H9 (cell line): ENCODE results near the gene SORCS2. TPM values are rescaled to one million over a fixed set of nuclear protein-coding genes. Genes with fewer than 3 reads are reported as not detected.

Source experiments
- DNase-seq: peaks from one replicate; pipeline ENCODE4 v3.0.0-alpha.2; 2017
- H2AFZ ChIP-seq: one replicate; pipeline ENCODE4 v1.6.1; 2013; ENCODE audit warnings: mild to moderate bottlenecking, low read length, control low read depth, moderate library complexity
- H2AK5ac ChIP-seq: 2 replicates; pipeline ENCODE4 v1.6.1; 2013; ENCODE audit warnings: low read length, control low read depth, mixed read lengths; ENCODE audit not compliant: insufficient read length
- H2BK120ac ChIP-seq: one replicate; pipeline ENCODE4 v1.6.1; 2013; ENCODE audit warnings: low read depth, mild to moderate bottlenecking, low read length, control low read depth, inconsistent platforms; ENCODE audit not compliant: poor library complexity, severe bottlenecking
- H2BK12ac ChIP-seq: 2 replicates; pipeline ENCODE4 v1.6.1; 2013; ENCODE audit warnings: low read length, control low read depth, mixed read lengths, low read depth; ENCODE audit not compliant: insufficient read length
- H2BK15ac ChIP-seq: 2 replicates; pipeline ENCODE4 v1.6.1; 2013; ENCODE audit warnings: low read depth, low read length, control low read depth
- H2BK20ac ChIP-seq: one replicate; pipeline ENCODE4 v1.6.1; 2013; ENCODE audit warnings: low read depth, mild to moderate bottlenecking, low read length, control low read depth, inconsistent platforms; ENCODE audit not compliant: poor library complexity, severe bottlenecking
- H2BK5ac ChIP-seq: 2 replicates; pipeline ENCODE4 v1.6.1; 2013; ENCODE audit warnings: low read length, control low read depth, mixed read lengths; ENCODE audit not compliant: insufficient read length
- H3K14ac ChIP-seq: 2 replicates; pipeline ENCODE4 v1.6.1; 2013; ENCODE audit warnings: low read length, control low read depth; ENCODE audit not compliant: insufficient read depth
- H3K18ac ChIP-seq: 2 replicates; pipeline ENCODE4 v1.6.1; 2013; ENCODE audit warnings: low read depth, mild to moderate bottlenecking, mixed read lengths, low read length, control low read depth; ENCODE audit not compliant: insufficient read length
- H3K23ac ChIP-seq: 2 replicates; pipeline ENCODE4 v1.6.1; 2013; ENCODE audit warnings: low read length, control low read depth, mixed read lengths, low read depth; ENCODE audit not compliant: insufficient read length
- H3K23me2 ChIP-seq: 2 replicates; pipeline ENCODE4 v1.6.1; 2013; ENCODE audit warnings: low read depth, mild to moderate bottlenecking, mixed read lengths, low read length, control low read depth; ENCODE audit not compliant: insufficient read length, poor library complexity, severe bottlenecking
- H3K27ac ChIP-seq: 2 replicates; pipeline ENCODE4 v1.5.1; 2013; ENCODE audit warnings: low read length, control low read depth, mixed read lengths, low read depth; ENCODE audit not compliant: insufficient read length
- H3K27me3 ChIP-seq: 2 replicates; pipeline ENCODE4 v1.6.1; 2013; ENCODE audit warnings: low read length, control low read depth, inconsistent platforms; ENCODE audit not compliant: insufficient read depth
- H3K4ac ChIP-seq: 2 replicates; pipeline ENCODE4 v1.6.1; 2013; ENCODE audit warnings: low read depth, mild to moderate bottlenecking, control low read depth, inconsistent platforms, low read length, moderate library complexity
- H3K4me1 ChIP-seq: 2 replicates; pipeline ENCODE4 v1.6.1; 2013; ENCODE audit warnings: low read length, control low read depth, inconsistent platforms; ENCODE audit not compliant: insufficient read depth
- H3K4me2 ChIP-seq: 2 replicates; pipeline ENCODE4 v1.6.1; 2013; ENCODE audit warnings: low read length, control low read depth, mixed read lengths; ENCODE audit not compliant: insufficient read length, insufficient read depth
- H3K56ac ChIP-seq: 2 replicates; pipeline ENCODE4 v1.6.1; 2013; ENCODE audit warnings: low read depth, mild to moderate bottlenecking, mixed read lengths, low read length, control low read depth; ENCODE audit not compliant: insufficient read length
- H3K79me1 ChIP-seq: 2 replicates; pipeline ENCODE4 v1.6.1; 2013; ENCODE audit warnings: low read depth, mild to moderate bottlenecking, moderate library complexity, low read length, control low read depth, inconsistent platforms; ENCODE audit not compliant: insufficient read depth, poor library complexity, severe bottlenecking
- H3K79me2 ChIP-seq: 2 replicates; pipeline ENCODE4 v1.6.1; 2013; ENCODE audit warnings: low read length, control low read depth, inconsistent platforms; ENCODE audit not compliant: insufficient read depth
- H3K9ac ChIP-seq: 2 replicates; pipeline ENCODE4 v1.6.1; 2013; ENCODE audit warnings: low read length, control low read depth, mixed read lengths; ENCODE audit not compliant: insufficient read length; ENCODE audit errors: extremely low read depth
- H3K9me3 ChIP-seq: one replicate; pipeline ENCODE4 v1.6.1; 2013; ENCODE audit warnings: low read depth, low read length, inconsistent platforms; ENCODE audit not compliant: control insufficient read depth
- H3T11ph ChIP-seq: one replicate; pipeline ENCODE4 v1.6.1; 2013; ENCODE audit warnings: mild to moderate bottlenecking, low read length, control low read depth, inconsistent platforms
- H4K20me1 ChIP-seq: one replicate; pipeline ENCODE4 v1.6.1; 2013; ENCODE audit not compliant: control insufficient read depth, insufficient read length, insufficient read depth
- H4K5ac ChIP-seq: 2 replicates; pipeline ENCODE4 v1.6.1; 2013; ENCODE audit warnings: low read depth, mild to moderate bottlenecking, mixed read lengths, low read length, control low read depth; ENCODE audit not compliant: insufficient read length
- H4K8ac ChIP-seq: replicated peaks from 2 replicates; pipeline ENCODE4 v1.6.1; 2013; ENCODE audit warnings: low read length, control low read depth, mixed read lengths, low read depth; ENCODE audit not compliant: insufficient read length
- H4K91ac ChIP-seq: 2 replicates; pipeline ENCODE4 v1.6.1; 2013; ENCODE audit warnings: low read depth, mild to moderate bottlenecking, moderate library complexity, mixed read lengths, low read length, control low read depth; ENCODE audit not compliant: insufficient read length
- H3K27ac Mint-ChIP-seq, 3 experiments: 2 replicates in 2 of 3; 3 replicates in 1 of 3; pipeline ENCODE4 v1.8.0; 2020 to 2021; ENCODE audit warnings: mixed read lengths in 3 of 3, mild to moderate bottlenecking in 1 of 3, moderate library complexity in 1 of 3
- H3K27me3 Mint-ChIP-seq: 2 replicates; pipeline ENCODE4 v1.8.0; 2021; ENCODE audit warnings: low read depth, mild to moderate bottlenecking, moderate library complexity, mixed read lengths
- H3K36me3 Mint-ChIP-seq, 3 experiments: 2 replicates in 2 of 3; 3 replicates in 1 of 3; pipeline ENCODE4 v1.8.0; 2020 to 2021; ENCODE audit warnings: low read depth in 3 of 3, mixed read lengths in 3 of 3; ENCODE audit not compliant: insufficient read depth in 1 of 3
- H3K4me1 Mint-ChIP-seq, 2 experiments: 2 replicates each; pipeline ENCODE4 v1.8.0; 2020; ENCODE audit warnings: mixed read lengths in 2 of 2
- H3K4me3 Mint-ChIP-seq, 2 experiments: 2 replicates in 1 of 2; 3 replicates in 1 of 2; pipeline ENCODE4 v1.8.0; 2020 to 2021; ENCODE audit warnings: mild to moderate bottlenecking in 2 of 2, mixed read lengths in 2 of 2, moderate library complexity in 1 of 2
- H3K9me3 Mint-ChIP-seq, 2 experiments: 2 replicates in 1 of 2; 3 replicates in 1 of 2; pipeline ENCODE4 v1.8.0; 2020; ENCODE audit warnings: mild to moderate bottlenecking in 2 of 2, mixed read lengths in 2 of 2, moderate library complexity in 1 of 2
- WGBS: extraction: QIAGEN DNeasy Blood & Tissue Kit; methylation state at CpG from one replicate; pipeline ENCODE4 v1.1.7; 2013; ENCODE audit warnings: missing lambda C conversion rate, low lambda C conversion rate, mixed read lengths; ENCODE audit not compliant: insufficient read length; ENCODE audit errors: extremely low coverage; 5-methylcytosine and 5-hydroxymethylcytosine counted together
- total RNA-seq: library from RNA; stranded (reverse); gene quantifications from 2 replicates; pipeline ENCODE4 v1.2.1, GENCODE V29; 2021
- TF ChIP-seq, protein P1 (sequence below): fragments of 200-600 bp; sonication (generic); conservative IDR thresholded peaks from 3 replicates; pipeline ENCODE4 v1.8.0; 2021; ENCODE audit warnings: antibody characterized with exemption, mild to moderate bottlenecking

The SORCS2 gene
- total RNA-seq, 1 experiment from 2014 or later = 0.57 TPM

DNA sequence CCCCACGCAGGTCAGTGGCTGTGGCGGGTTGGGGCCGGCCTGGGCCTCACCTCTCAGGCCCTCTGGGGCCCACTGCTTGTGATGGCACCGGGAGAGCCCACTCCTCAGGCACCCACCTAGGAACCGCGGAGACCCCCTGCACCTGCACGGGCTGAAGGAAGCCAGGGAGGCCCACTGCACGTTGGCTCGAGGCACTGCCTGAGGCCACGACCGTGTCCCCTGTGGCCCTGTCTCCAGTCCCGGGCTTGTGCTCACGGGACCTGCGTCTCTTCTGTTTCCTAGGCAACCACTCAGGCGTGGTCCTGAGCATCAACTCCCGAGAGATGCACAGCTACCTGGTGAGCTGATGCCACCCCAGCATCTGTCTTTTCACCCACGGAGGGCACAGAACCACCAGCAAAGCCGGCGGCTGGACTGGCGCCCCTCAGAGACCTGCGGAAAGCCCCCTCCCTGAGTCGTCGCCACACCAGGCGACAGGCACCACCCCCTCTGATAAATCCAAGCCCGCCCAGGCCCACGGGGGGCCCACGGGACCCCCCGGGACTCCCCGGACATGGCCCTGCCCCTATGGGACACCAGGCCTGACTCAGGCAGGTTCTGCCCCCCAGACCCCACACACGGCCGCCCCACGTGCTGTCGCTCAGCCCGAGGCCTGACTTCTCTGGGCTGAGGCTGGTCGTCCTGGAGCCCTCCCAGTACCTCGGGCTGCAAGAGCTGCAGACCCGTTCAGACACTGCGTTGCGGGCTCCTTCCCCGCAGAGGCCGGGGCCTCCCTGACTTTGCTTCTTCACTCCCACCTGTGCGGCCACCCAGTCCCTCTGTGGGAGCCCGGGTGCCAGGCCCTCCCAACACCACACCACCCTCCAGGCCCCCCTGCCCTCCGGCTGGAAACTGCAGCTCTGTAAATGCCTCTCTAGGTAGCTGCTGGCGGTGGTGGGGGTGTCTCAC is 547.9 kb downstream of the SORCS2 start:
- Histone ChIP-seq H3K4me2 (no peak overlapping the region), H2BK5ac (no peak overlapping the region), H2BK20ac (no peak overlapping the region), H3T11ph (no peak overlapping the region), H3K79me2 (no peaks in the 10 kb centered on the region), H4K8ac (no peak overlapping the region), H3K23me2 (no peaks in the 10 kb centered on the region), H2AK5ac (no peak overlapping the region), H2BK15ac (no peak overlapping the region), H4K5ac (no peak overlapping the region), H3K4me1 (no peaks in the 10 kb centered on the region), H3K9ac (no peak overlapping the region), H3K14ac (no peak overlapping the region; the same call in 1 of the 2 replicates), H3K79me1 (no peaks in the 10 kb centered on the region), H4K91ac (no peak overlapping the region), H3K56ac (no peak overlapping the region), H2BK12ac (no peak overlapping the region), H3K27ac (no peak overlapping the region), H3K9me3 (no peaks in the 10 kb centered on the region), H3K4ac (no peak overlapping the region), H2AFZ (no peak overlapping the region), H3K18ac (no peak overlapping the region), H3K27me3 (no peaks in the 10 kb centered on the region), H4K20me1 (no peaks in the 10 kb centered on the region), H3K23ac (no peak overlapping the region), H2BK120ac (no peak overlapping the region)
- H3K9me3 Mint-ChIP-seq = no peaks in the 10 kb centered on the region
- DNase-seq = no peak
- H3K27ac Mint-ChIP-seq = no peak overlapping the region
- H3K4me1 Mint-ChIP-seq = no peaks in the 10 kb centered on the region
- TF ChIP-seq, protein P1, sequence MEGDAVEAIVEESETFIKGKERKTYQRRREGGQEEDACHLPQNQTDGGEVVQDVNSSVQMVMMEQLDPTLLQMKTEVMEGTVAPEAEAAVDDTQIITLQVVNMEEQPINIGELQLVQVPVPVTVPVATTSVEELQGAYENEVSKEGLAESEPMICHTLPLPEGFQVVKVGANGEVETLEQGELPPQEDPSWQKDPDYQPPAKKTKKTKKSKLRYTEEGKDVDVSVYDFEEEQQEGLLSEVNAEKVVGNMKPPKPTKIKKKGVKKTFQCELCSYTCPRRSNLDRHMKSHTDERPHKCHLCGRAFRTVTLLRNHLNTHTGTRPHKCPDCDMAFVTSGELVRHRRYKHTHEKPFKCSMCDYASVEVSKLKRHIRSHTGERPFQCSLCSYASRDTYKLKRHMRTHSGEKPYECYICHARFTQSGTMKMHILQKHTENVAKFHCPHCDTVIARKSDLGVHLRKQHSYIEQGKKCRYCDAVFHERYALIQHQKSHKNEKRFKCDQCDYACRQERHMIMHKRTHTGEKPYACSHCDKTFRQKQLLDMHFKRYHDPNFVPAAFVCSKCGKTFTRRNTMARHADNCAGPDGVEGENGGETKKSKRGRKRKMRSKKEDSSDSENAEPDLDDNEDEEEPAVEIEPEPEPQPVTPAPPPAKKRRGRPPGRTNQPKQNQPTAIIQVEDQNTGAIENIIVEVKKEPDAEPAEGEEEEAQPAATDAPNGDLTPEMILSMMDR = no peak
- peaks cover 8% of the 10 kb centered on the region for H3K27me3 Mint-ChIP-seq
- H3K4me3 Mint-ChIP-seq = no peak overlapping the region
- WGBS = no CpG with 5 or more reads among the region's 45 CpGs
- no peaks in the 10 kb centered on the region; a peak in 1 of 7 replicates for H3K36me3 Mint-ChIP-seq
